CD4-positive, alpha-beta T cell treated with Interferon gamma for 1 hour (primary cell): ENCODE data around the gene PTPRC.
"Not testable (repeated sequence)": the region's sequence is repeated elsewhere in the genome, so short reads cannot be mapped to it uniquely, and the experiment has no call there.

Experiments
- DNase-seq: peaks from one replicate; pipeline ENCODE4 v3.0.0-alpha.2; 2020

The PTPRC gene

GRCh38 chr1:198638894-198639635 is at the start of gene PTPRC:
Gene PTPRC, plus strand, starts transcription at chr1:198639040. Its CDS starts 229 bp downstream, at chr1:198639269.
- no peak for DNase-seq

GRCh38 chr1:198590454-198590853 is 48.4 kb upstream of the PTPRC start:
- DNase-seq = no peak

GRCh38 chr1:198595765-198596164 is 43.1 kb upstream of the PTPRC start:
- DNase-seq = no peak

GRCh38 chr1:198597690-198598430 is 41.0 kb upstream of the PTPRC start:
- peak; percentile 41 for DNase-seq

- peak; percentile 67 for DNase-seq
Measured at GRCh38 chr1:198598796-198599321, 40.0 kb upstream of the PTPRC start.

GRCh38 chr1:198599749-198600148 is 39.1 kb upstream of the PTPRC start:
- DNase-seq = no peak

- no peak for DNase-seq
Measured at GRCh38 chr1:198600906-198601305, 37.9 kb upstream of the PTPRC start.

- not testable (repeated sequence) for DNase-seq
Measured at GRCh38 chr1:198601310-198601709, 37.5 kb upstream of the PTPRC start.

GRCh38 chr1:198601936-198602889 is 36.6 kb upstream of the PTPRC start:
- no peak for DNase-seq

GRCh38 chr1:198604975-198605374 is 33.9 kb upstream of the PTPRC start:
- no peak for DNase-seq

GRCh38 chr1:198605406-198605805 is 33.4 kb upstream of the PTPRC start:
- DNase-seq = no peak

GRCh38 chr1:198606020-198606438 is 32.8 kb upstream of the PTPRC start:
- no peak for DNase-seq

GRCh38 chr1:198607714-198608113 is 31.1 kb upstream of the PTPRC start:
- no peak for DNase-seq

GRCh38 chr1:198610362-198610761 is 28.5 kb upstream of the PTPRC start:
- no peak for DNase-seq

- no peak for DNase-seq
Measured at GRCh38 chr1:198611219-198611618, 27.6 kb upstream of the PTPRC start.

GRCh38 chr1:198612471-198613260 is 26.2 kb upstream of the PTPRC start:
- DNase-seq = no peak

GRCh38 chr1:198617406-198617805 is 21.4 kb upstream of the PTPRC start:
- DNase-seq = no peak

GRCh38 chr1:198619375-198620140 is 19.3 kb upstream of the PTPRC start:
- DNase-seq = no peak

GRCh38 chr1:198620218-198620617 is 18.6 kb upstream of the PTPRC start:
- no peak for DNase-seq

- peak; percentile 75 for DNase-seq
Measured at GRCh38 chr1:198620951-198621824, 17.7 kb upstream of the PTPRC start.
